GM18861 (cell line): Measurements from ENCODE around the gene RANBP10.
"Not testable (repeated sequence)": the region's sequence is repeated elsewhere in the genome, so short reads cannot be mapped to it uniquely, and the experiment has no call there.

Experiments
- ATAC-seq: cut with Tn5 transposase; IDR thresholded peaks from one replicate; pipeline ENCODE4 v1.9.1; 2021; ENCODE audit not compliant: unreplicated experiment

The RANBP10 gene

DNA sequence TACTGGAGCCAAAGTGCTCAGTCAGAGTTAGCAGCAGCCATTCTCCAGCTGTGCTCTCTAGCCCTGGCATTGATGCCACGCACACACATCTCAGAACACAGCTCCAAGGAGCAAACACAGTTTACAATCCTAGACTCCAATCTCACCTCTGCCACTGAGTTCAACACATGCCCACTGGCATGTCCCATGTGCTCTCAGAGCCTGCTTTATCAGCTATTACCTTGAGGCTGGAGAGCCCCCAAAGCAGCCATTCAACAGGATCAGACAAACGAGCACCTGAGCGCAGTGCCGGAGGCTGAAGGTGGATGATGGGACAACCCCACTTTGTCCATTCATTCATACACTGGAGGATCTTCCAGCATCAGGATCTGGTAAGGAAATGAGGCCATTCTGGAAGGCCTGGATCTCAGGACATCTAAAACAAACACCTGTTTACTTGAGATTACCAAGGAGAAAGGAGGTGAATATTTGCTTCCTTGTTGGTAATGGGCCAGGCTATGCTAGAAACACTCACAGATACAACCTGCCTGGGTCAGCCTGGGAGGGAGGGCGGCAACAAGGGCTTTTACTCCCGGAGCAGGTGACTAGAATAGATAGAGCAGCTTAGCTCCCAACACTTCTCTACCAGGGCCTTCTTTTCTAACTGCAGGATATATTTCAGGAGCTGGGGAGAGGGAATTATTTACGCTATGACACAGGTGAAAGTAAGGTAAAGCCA lies 25.4 kb downstream of the RANBP10 start:
- ATAC-seq, result no peak

DNA sequence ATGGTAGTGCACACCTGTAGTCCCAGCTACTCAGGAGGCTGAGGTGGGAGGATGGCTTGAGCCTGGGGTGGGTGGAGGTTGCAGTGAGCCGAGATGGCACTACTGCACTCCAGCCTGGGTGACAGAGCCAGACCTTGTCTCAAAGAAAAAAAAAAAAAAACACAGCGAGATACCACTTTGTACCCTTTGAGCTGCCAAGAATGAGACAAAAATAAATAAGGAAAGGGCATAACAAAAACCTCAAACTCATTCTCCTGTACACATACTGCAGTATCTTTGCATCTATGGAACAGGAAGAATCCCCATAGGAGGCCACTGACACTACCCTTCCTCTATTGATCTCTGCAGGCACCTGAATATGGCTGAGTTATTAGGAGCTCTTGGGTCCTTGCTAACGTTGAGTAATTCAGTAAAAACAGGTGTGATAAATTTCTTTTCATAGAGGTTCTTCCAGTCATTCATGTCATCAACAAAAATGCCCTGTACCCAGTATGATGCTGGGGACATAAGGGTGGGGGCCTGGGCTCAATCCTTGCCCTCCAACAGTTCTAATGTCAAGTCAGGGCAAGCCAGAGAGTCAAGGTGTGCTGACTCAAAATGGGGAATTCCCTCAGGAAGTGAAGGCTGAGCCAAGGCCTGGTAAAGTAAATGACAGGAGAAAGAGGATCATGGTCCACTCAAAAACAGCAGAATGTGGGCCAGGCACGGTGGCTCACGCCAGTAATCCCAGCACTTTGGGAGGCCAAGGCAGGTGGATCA lies 26.9 kb downstream of the RANBP10 start:
- no peak for ATAC-seq

DNA sequence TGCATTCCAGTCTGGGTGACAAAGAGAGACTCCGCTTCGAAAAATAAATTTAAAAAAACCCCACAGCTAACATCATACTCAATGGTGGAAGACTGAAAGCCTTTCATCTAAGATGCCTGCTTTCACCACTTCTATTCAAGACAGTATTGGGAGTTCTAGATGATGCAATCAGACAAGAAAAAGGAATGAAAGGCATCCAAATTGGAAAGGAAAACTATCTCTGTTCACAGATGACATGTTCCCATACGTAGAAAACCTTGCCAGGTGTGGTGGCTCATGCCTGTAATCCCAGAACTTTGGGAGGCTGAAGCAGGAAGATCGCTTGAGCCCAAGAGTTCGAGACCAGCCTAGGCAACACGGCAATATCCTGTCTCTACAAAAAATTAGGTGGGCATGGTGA lies 31.1 kb downstream of the RANBP10 start:
- ATAC-seq, result no peak

DNA sequence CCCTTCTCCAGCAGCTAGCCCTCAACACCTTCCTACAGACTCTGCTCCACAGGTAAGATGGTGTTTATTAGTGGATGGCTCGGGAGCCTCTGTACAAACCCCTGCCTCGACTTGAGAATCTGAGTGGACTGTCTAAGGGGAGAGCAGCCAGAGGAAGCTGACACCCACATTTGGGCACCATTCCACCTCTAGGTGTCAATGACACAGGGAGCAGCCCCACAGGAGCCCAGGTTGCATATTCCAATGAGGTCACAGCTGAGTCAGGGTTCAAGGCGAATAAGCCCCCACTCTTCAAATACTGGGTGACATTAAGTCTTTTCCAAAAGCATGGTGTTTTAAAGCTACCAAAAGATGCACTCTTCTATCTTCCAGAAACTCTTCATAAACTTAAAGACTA lies 31.9 kb downstream of the RANBP10 start:
- ATAC-seq, result no peak

DNA sequence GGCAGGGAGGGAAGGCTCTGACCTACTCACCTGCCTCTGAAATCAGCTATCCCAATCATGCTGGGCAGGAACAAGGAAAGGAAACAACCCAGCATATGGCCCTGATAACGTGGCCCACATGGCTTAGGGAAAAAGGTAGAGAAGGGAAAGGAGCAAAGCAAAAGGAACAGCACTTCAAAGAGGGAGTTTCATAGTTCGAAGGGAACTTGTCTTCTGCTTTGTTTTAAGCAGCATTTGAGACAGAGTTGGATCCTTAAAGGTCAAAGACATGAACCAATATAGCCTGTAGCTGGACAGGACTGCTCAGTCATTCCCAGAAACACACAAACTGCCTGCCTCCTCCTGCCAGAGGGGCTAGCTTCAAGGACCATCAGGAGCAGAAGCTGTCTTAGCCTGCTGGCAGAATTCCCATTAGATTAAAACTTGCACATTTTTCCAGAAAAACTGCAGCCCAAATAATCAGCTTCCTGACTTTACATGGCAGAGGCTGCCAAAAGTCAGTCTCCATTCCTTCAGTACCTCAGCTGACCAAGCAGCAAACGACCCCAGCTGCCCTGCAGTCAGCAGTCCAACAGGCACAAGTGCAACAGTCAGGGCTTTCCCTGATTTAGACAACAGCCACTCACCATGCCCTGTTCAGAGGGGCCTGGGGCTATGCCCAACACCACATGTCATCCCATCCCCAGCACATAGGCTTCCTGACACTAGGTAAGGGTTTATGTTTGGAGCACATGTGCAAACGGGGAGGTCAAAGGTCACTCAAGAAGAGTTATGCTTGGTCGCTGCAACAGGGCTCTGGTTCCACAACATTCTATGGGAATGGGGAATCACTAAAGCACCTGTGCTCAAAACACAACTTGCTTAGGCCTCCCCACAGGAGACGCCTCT lies 32.5 kb downstream of the RANBP10 start:
- ATAC-seq, result no peak

DNA sequence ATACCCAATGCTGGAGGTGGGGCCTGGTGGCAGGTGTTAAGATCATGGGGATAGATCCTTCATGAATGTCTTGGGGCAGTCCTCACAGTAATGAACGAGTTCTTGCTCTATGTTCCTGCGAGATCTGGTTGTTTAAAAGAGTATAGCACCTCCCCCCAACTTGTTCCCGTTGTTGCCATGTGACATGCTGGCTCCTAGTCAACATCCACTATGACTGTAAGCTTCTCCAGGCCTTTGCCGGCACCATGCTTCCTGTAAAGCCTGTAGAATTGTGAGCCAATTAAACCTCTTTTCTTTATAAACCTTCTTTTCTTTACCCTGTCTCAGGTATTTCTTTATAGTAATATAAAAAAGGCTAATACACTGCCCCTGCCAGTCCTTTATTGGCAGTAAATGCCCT lies 33.3 kb downstream of the RANBP10 start:
- ATAC-seq, result no peak

DNA sequence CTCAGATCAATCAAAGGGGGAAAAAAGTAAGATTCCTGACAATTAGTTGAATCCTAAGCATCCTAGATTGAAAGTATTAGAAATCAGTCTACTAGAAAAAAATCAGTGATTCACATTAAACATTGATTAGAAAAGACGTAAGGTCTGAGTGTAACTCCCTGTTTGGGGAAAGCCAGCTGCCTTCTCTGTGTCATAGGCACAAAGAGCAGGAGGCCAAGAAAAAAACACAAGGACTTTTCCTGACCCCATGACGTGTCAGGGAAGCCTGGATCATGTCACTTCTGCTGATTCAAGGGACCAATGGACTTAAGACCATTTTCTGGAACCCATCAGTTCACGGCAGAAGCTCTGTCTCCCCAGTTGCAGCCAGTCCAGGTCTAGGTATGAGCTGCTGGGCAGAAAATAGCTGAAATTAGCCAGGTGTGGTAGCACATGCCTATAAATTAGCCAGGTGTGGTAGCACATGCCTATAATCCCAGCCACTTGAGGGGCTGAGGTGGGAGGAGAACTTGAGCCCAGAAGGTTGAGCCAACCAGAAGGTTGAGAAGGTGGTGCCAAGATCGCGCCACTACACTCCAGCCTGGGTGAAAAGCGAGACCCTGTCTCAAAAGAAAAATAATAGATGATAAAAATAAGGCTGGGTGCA lies 35.9 kb downstream of the RANBP10 start:
- ATAC-seq, result no peak

DNA sequence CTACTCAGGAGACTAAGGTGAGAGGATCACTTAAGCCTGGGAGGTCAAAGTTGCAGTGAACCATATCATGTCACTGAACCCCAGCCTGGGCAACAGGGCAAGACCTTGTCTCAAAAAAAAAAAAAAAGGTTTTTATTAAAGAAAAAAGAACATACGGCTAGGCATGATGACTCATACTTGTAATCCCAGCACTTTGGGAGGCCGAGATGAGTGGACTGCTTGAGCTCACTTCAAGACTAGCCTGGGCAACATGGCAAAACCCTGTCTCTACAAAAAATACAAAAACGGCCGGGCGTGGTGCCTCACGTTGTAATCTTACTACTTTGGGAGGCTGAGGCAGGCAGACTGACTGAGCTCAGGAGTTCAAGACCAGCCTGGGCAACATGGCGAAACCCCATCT lies 38.4 kb downstream of the RANBP10 start:
- no peak for ATAC-seq

DNA sequence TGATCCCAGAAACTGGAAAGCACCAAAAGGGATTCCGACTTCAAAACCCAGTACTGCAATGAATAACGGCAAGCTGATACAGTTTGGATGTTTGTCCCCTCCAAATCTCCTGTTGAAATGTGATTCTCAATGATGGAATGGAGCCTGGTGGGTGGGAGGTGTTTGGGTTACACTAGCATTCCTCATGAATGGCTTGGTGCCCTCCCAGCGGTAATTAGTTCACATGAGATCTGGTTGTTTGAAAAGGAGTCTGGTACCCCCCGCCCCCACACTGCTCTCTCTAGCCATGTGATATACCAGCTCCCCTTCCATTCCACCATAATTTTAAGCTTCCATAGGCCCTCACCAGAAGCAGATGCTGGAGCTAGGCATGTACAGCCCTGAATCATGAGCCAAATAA lies 40.1 kb downstream of the RANBP10 start:
- no peak for ATAC-seq

DNA sequence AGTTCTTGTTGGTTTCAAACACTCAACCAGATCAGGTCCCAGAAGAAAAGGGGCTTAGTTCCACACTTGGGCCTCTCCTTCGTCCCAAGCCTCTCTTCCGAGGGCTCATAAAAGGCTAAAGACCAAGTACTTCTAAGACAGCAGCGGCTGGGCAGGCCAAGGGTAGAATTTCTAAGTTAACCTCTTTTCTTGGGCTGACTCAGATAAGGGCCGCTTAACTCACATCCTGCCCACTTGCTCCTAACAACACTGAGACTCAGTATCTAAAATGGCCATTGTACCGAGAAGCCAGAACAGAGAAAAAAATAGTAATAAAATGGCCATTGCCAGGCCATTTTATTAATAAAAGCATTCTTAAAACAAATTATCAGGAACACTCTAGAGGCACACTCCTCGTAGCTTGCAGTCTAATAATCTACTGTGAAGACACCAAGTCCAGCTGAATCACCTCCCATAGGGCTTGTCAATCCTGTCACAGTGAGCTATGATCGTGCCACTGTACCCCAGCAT lies 42.1 kb downstream of the RANBP10 start:
- no peak for ATAC-seq

DNA sequence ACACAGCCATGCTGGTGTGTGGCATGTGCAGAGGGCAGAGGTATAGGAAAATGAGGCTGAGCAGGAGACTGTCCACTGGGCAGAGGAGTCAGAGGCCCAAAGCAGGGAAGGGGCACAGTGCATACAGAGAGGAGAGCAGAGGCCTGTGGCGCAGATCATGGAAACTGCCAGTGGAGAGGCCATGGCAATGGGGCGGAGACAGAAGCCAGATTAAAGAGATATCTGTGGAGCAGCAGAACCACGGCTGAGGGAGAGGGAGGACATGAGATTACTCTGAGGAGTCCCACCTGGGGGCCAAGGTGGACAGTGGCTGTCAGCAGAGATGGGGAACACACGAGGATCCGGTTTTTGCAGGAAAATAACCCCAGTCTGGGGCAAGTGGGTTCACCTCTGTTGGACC lies 43.3 kb downstream of the RANBP10 start:
- ATAC-seq, result no peak

DNA sequence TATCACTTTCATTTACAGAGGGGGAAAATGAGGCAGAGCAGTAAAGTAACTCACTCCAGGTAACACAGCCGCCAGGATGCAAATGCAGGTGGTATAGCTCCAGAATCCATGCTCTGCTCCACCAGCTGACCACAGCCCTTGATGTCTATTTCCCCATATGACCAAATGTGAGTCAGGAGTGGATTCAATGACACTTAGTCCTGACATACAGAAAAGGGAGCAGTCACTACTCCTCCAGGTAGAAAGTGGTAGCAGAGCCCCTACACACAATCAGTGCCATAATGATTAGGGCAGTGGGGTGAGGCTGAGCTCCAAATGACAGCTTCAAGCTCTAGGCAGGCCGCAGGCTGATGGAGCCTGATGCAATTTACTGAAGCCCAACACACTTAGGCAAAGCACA lies 44.0 kb downstream of the RANBP10 start:
- ATAC-seq, result no peak

DNA sequence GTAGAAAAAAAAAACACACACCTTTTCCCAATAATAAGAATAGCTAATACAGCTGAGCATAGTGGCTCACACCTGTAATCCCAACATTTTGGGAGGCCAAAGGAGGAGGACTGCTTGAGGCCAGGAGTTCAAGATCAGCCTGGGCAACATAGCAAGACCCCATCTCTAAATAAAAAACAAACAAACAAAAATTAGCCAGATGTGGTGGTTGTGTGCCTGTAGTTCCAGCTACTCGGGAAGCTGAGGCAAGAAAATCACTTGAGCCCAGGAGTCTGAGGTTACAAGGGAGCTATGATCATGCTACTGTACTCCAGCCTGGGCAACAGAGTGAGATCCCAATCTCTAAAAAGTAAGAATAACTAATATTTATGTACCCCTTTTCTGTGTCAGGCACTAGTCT lies 44.4 kb downstream of the RANBP10 start:
- no peak for ATAC-seq

DNA sequence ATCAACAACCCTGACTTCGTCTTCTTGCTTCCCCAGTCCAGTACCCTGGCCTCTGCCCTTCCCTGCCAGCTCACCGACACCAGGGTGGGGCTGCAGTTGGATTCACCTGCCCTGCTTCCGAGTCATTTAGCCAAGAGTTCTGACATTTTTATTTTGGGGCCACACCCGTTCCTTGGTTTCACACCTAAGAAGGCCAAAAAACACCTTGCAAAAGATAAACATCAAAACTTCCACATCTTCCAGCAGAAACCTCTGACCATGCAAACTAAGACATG lies 45.5 kb downstream of the RANBP10 start:
- no peak for ATAC-seq

DNA sequence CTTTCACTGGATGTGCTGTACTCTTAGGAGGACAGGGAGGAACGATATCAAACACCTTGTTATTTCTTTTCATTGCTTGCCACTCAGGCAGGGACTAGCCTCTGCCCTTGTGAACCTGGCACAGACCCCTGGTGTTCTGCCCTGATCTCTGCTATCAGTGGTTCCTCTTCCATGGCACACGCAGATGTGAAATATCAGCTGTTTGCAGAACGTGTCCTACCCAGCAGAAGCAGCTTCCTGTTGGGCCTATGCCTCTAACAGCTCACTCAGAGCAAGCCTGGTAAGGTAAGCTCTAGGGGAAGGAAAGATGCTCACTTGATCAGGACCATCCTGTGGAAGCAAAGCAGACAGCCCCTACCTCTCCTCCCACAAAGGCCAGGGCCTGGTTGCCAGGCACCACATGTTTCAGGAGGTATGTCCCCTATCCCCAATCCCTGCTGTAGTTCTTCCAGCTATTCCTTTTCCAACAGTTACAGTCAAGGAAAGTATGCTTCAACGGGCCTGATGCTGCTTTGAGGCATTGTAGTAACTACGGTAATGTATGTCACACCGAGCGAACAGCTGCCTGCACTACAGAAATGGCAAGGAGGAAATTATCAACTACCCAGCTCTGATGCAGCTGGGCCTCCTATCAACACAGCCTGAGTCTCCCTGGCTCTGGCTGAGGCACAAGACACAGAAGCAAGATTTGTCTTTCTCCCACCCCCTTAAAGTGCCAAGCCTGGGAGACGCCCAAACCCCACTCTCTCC lies 46.0 kb downstream of the RANBP10 start:
- ATAC-seq, result no peak

DNA sequence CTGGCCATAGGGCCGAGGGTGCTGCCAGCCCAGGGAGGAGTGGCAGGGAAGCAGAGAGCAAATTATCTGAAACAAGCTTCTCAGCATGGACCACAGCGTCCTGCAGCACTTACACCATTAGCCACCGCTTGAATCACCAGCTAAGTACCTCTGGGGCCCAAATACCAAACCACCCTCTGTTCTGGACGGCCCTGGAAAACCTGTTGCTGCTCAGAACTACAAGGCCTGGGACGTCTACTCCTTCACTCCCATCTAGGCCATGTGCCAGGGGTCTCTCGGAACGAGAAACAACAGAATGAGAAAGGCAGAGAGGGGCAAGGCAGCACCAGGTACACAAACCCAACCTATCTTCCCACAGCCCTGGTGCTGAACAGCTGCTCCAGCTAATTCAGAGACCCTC lies 47.4 kb downstream of the RANBP10 start:
- ATAC-seq, result no peak

DNA sequence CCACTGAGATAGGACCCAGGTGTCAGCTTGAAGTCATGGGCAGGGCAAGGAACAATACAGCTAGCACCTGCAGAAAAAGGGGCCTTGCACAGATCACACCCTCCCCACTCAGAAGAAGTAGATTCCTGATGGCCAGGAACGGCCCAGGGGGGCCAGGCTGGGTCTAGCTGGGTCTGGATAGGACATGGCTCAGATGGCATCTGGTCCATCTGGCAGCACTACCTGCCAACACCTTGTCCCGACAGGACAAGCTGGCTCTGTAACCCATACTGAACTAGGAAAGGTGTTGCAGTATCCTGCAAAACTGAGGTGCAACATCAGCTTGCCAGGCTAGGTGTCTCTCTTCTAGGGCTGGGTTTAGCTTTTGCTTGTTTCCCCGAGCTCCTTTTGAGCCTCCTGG lies 48.4 kb downstream of the RANBP10 start:
- no peak for ATAC-seq

DNA sequence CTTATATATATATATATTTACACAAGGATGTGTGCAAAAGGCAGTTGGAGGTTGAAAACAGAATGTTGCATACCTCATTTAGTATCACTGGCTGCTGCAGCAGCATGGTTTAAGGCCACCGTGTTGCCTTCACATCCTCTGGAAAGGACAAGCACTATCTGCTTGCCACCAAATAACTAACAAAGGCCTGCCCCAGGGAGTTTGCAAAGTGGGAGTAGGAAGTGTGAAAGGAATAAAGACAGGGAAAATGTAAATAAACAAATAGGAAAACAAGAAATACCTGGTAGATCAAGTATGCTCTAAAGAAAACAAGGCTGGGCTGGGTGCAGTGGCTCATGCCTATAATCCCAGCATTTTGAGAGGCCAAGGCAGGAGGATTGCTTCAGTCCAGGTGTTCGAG lies 53.7 kb downstream of the RANBP10 start:
- no peak for ATAC-seq

DNA sequence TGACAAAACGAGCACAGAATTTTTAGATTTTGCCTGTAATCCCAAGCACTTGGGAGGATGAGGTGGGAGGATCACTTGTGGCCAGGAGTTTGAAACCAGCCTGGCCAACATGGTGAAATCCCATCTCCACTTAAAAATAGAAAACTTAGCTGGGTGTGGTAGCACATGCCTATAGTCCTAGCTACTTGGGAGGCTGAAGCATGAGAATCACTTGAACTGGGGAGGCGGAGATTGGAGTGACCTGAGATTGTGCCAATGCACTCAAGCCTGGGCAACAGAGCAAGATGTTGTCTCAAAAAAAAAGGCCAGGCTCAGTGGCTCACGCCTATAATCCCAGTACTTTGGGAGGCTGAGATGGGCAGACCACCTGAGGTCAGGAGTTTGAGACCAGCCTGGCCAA lies 55.0 kb downstream of the RANBP10 start:
- not testable (repeated sequence) for ATAC-seq

DNA sequence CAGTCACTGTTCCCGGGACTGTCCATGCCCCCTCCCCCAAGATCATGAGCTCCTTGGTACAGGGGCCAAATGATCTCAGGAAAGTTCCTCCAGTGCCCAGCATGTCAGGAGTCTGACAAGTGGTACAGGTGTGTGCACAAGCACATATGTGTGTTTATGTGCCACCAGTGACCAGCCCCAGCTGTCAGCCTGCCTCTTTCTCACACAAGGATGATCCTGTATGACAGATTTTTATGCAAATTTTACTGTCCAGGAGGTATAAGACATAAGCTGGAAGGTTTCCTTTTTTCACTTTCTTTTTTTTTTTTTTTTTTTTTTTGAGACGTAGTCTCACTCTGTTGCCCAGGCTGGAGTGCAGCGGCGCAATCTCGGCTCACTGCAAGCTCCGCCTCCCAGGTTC lies 55.9 kb downstream of the RANBP10 start:
- peak; percentile 70 for ATAC-seq
